ENCODE results near the gene A3GALT2.

Gene A3GALT2

GRCh38 chr1:33270808-33271465, 50.0 kb downstream of the A3GALT2 start:
- peaks cover 6% of the 10 kb centered on the region; the same call in 1 of the 2 replicates for H3K79me2 ChIP-seq (ENCODE audit: insufficient read depth, low read length)
- TF ChIP-seq, protein P1, sequence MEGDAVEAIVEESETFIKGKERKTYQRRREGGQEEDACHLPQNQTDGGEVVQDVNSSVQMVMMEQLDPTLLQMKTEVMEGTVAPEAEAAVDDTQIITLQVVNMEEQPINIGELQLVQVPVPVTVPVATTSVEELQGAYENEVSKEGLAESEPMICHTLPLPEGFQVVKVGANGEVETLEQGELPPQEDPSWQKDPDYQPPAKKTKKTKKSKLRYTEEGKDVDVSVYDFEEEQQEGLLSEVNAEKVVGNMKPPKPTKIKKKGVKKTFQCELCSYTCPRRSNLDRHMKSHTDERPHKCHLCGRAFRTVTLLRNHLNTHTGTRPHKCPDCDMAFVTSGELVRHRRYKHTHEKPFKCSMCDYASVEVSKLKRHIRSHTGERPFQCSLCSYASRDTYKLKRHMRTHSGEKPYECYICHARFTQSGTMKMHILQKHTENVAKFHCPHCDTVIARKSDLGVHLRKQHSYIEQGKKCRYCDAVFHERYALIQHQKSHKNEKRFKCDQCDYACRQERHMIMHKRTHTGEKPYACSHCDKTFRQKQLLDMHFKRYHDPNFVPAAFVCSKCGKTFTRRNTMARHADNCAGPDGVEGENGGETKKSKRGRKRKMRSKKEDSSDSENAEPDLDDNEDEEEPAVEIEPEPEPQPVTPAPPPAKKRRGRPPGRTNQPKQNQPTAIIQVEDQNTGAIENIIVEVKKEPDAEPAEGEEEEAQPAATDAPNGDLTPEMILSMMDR (conservative IDR thresholded peaks at IDR 0.05; ENCODE audit: low read length): no peak
- no peak for TF ChIP-seq EZH2phosphoT487 (IDR thresholded peaks at IDR 0.05; ENCODE audit: borderline replicate concordance)
- H3K36me3 ChIP-seq (ENCODE audit: insufficient read depth, low read length): peaks cover 4% of the 10 kb centered on the region; the same call in 1 of the 2 replicates
- H3K4me1 ChIP-seq (ENCODE audit: insufficient read depth, low read length, poor library complexity, severe bottlenecking): peaks cover 7% of the 10 kb centered on the region
- H3K9ac ChIP-seq (ENCODE audit: low read depth, low read length, poor library complexity, severe bottlenecking): no peak overlapping the region
- no peaks in the 10 kb centered on the region for H3K9me3 ChIP-seq (ENCODE audit: insufficient read depth, low read depth, low read length)
- H3K9me2 ChIP-seq (replicated peaks; ENCODE audit: low read depth, low read length): no peaks in the 10 kb centered on the region
- no peaks in the 10 kb centered on the region for H3F3A ChIP-seq (ENCODE audit: low read depth)
- no peaks in the 10 kb centered on the region for H4K20me1 ChIP-seq (ENCODE audit: insufficient read depth, low read length, poor library complexity, severe bottlenecking)
- H3K4me2 ChIP-seq (ENCODE audit: low read depth, low read length, poor library complexity, severe bottlenecking): no peak overlapping the region
- H2AFZ ChIP-seq (ENCODE audit: low read length): no peak overlapping the region
- H3K4me3 ChIP-seq (ENCODE audit: low read length, poor library complexity, severe bottlenecking): no peak overlapping the region
- H3K27me3 ChIP-seq (ENCODE audit: insufficient read depth, low read length, poor library complexity, severe bottlenecking): no peaks in the 10 kb centered on the region

DNA sequence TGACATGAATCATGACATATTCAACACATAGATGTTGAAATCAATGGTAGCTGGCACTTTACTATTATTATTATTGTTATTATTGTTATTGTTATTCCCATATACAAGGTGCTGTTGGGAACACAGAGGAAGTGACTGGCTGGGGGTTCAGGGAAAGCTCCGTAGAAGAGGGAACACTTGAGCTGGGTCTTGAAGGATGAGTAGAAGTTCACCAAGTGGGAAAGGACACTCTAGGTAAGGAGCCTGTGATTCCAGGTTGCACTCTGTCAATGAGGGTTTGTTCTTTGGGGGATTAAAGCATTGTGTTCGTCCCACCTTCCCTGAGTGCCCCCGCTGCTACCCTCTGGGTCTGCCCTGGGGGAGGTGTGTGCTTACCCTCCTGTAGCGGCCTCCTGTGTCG, 50.5 kb downstream of the A3GALT2 start:
- Histone ChIP-seq H3K4me1 (ENCODE audit: insufficient read depth, low read length, poor library complexity, severe bottlenecking) (peaks cover 7% of the 10 kb centered on the region), H3K9ac (ENCODE audit: low read depth, low read length, poor library complexity, severe bottlenecking) (no peak overlapping the region), H3K9me2 (replicated peaks; ENCODE audit: low read depth, low read length) (no peaks in the 10 kb centered on the region), H3K4me3 (ENCODE audit: low read length, poor library complexity, severe bottlenecking) (no peak overlapping the region), H3F3A (ENCODE audit: low read depth) (no peaks in the 10 kb centered on the region), H4K20me1 (ENCODE audit: insufficient read depth, low read length, poor library complexity, severe bottlenecking) (no peaks in the 10 kb centered on the region), H3K27me3 (ENCODE audit: insufficient read depth, low read length, poor library complexity, severe bottlenecking) (no peaks in the 10 kb centered on the region), H3K79me2 (ENCODE audit: insufficient read depth, low read length) (peaks cover 6% of the 10 kb centered on the region; the same call in 1 of the 2 replicates), H3K9me3 (ENCODE audit: insufficient read depth, low read depth, low read length) (no peaks in the 10 kb centered on the region), H3K4me2 (ENCODE audit: low read depth, low read length, poor library complexity, severe bottlenecking) (no peak overlapping the region), H3K36me3 (ENCODE audit: insufficient read depth, low read length) (peaks cover 4% of the 10 kb centered on the region; the same call in 1 of the 2 replicates), H2AFZ (ENCODE audit: low read length) (no peak overlapping the region)
- TF ChIP-seq, protein P1 (conservative IDR thresholded peaks at IDR 0.05; ENCODE audit: low read length): no peak
- no peak for TF ChIP-seq EZH2phosphoT487 (IDR thresholded peaks at IDR 0.05; ENCODE audit: borderline replicate concordance)

DNA sequence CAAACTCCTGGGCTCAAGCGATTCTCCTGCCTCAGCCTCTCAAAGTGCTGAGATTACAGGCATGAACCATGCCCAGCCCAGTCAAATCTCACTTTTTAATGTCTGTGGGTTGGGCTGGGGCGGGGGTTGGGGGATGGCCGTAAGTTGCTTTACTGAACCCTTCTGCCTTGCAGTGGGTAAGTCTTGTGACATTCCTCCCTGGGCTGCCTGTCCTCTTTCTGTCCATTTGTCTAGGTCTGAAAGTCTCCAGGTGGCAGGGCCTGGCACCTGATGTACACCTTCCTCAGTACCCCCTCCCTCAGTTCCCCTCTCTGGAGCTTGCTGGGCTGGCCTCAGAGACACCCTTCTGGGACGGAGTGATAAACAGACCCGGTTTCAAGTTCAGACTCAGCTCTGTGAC, 51.3 kb downstream of the A3GALT2 start:
- peaks cover 7% of the 10 kb centered on the region for H3K4me1 ChIP-seq (ENCODE audit: insufficient read depth, low read length, poor library complexity, severe bottlenecking)
- TF ChIP-seq, protein P1 (conservative IDR thresholded peaks at IDR 0.05; ENCODE audit: low read length): no peak
- no peak for TF ChIP-seq EZH2phosphoT487 (IDR thresholded peaks at IDR 0.05; ENCODE audit: borderline replicate concordance)
- peaks cover 4% of the 10 kb centered on the region; the same call in 1 of the 2 replicates for H3K36me3 ChIP-seq (ENCODE audit: insufficient read depth, low read length)
- H2AFZ ChIP-seq (ENCODE audit: low read length): no peak overlapping the region
- no peaks in the 10 kb centered on the region for H4K20me1 ChIP-seq (ENCODE audit: insufficient read depth, low read length, poor library complexity, severe bottlenecking)
- no peaks in the 10 kb centered on the region for H3K9me3 ChIP-seq (ENCODE audit: insufficient read depth, low read depth, low read length)
- H3K4me2 ChIP-seq (ENCODE audit: low read depth, low read length, poor library complexity, severe bottlenecking): no peak overlapping the region
- H3K9me2 ChIP-seq (replicated peaks; ENCODE audit: low read depth, low read length): no peaks in the 10 kb centered on the region
- H3K4me3 ChIP-seq (ENCODE audit: low read length, poor library complexity, severe bottlenecking): no peak overlapping the region
- H3F3A ChIP-seq (ENCODE audit: low read depth): no peaks in the 10 kb centered on the region
- H3K27me3 ChIP-seq (ENCODE audit: insufficient read depth, low read length, poor library complexity, severe bottlenecking): no peaks in the 10 kb centered on the region
- H3K79me2 ChIP-seq (ENCODE audit: insufficient read depth, low read length): peaks cover 7% of the 10 kb centered on the region; the same call in 1 of the 2 replicates
- H3K9ac ChIP-seq (ENCODE audit: low read depth, low read length, poor library complexity, severe bottlenecking): no peak overlapping the region
